Fibroblast of lung (primary cell): ENCODE data around the gene P4HA1.

Experiments
- EZH2 ChIP-seq: IDR thresholded peaks from 2 replicates; pipeline ENCODE4 v1.5.1; 2012; ENCODE audit warnings: low read length, control low read depth, mild to moderate bottlenecking; ENCODE audit errors: missing control alignments
- TF ChIP-seq, protein P1 (sequence below), 2 donors: IDR thresholded peaks in 1 of 2; conservative IDR thresholded peaks in 1 of 2; 1 replicate in 1 of 2; 2 replicates in 1 of 2; pipeline ENCODE4 v1.5.1; 2011 to 2012; ENCODE audit warnings: low read length in 2 of 2, control low read depth in 1 of 2, inconsistent platforms in 1 of 2, low read depth in 1 of 2, mild to moderate bottlenecking in 1 of 2

DNA sequence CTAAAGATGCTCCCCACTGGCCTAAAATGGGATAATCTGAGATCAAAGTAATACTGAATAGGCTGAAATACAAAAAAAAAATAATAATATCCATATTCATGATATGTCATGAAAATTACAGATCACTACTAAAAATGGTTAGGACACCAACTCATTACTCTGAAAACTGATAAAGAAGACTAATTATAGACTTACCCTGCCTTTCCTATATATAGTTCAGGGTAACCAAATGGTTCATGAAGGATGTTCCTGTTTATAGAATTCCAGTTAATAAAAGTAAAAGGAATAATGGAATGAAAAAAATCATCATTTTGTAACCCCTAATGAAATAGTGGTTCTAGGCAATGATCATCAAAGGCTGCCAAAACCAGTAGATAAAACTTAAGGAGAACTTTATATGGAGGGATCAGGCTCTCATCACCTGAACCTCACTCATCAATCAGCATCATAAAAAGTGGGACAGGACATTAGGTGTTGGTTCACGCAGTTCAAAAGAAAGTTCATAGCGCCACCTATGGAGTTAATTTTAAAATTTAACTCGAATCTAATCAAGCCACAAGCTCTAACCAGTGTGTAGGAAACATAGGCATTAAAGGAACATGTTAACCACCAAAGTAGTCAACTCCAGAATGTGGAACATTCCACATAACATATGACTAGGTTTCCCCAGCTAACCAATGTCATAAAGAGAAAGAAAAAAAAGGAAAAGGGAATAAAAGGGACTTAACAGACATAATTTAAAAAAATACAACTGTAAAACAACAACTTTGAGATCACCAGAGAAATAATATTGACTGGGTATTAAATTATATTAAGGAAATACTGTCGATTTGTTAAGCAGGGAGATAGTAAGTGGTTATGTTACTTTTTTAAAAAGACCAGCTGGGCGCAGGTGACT is 35.7 kb downstream of the P4HA1 start:
- TF ChIP-seq, protein P1, sequence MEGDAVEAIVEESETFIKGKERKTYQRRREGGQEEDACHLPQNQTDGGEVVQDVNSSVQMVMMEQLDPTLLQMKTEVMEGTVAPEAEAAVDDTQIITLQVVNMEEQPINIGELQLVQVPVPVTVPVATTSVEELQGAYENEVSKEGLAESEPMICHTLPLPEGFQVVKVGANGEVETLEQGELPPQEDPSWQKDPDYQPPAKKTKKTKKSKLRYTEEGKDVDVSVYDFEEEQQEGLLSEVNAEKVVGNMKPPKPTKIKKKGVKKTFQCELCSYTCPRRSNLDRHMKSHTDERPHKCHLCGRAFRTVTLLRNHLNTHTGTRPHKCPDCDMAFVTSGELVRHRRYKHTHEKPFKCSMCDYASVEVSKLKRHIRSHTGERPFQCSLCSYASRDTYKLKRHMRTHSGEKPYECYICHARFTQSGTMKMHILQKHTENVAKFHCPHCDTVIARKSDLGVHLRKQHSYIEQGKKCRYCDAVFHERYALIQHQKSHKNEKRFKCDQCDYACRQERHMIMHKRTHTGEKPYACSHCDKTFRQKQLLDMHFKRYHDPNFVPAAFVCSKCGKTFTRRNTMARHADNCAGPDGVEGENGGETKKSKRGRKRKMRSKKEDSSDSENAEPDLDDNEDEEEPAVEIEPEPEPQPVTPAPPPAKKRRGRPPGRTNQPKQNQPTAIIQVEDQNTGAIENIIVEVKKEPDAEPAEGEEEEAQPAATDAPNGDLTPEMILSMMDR (conservative IDR thresholded peaks at IDR 0.05 in 1 of 2, IDR thresholded peaks at IDR 0.05 in 1 of 2; ENCODE audit: low read depth in 1 of 2, low read length in 2 of 2): peak; percentile 42 to 44
- TF ChIP-seq EZH2: no peak
